ENCODE results near the gene MIOX.

- TF ChIP-seq POLR2A (IDR thresholded peaks at IDR 0.05) = no peak
- TF ChIP-seq CTCF (IDR thresholded peaks at IDR 0.05) = no peak
These were observed 10.4 kb downstream of the MIOX start for GRCh38 chr22:50497093-50497492.

All from lower leg skin (tissue), 3 donors.